Uterus (tissue), 2 donors: ENCODE results near the gene MAP2K7.

ENCODE experiments used
- CTCF ChIP-seq, 4 experiments: fragments of 200-600 bp in 2 of 4; fragments of 450-650 bp in 2 of 4; sonication (generic) in 2 of 4; IDR thresholded peaks; one replicate each; pipeline ENCODE4 v1.5.1; 2016 to 2019; ENCODE audit warnings: antibody characterized with exemption in 4 of 4, mild to moderate bottlenecking in 2 of 4, moderate library complexity in 1 of 4
- POLR2A ChIP-seq, 2 donors: fragments of 450-650 bp; IDR thresholded peaks; one replicate each; pipeline ENCODE4 v1.6.1; 2016; ENCODE audit warnings: antibody characterized with exemption in 2 of 2, mild to moderate bottlenecking in 1 of 2, moderate library complexity in 1 of 2

GRCh38 chr19:7942981-7943443 is 39.3 kb downstream of the MAP2K7 start:
- TF ChIP-seq CTCF (IDR thresholded peaks at IDR 0.05) (no peak), POLR2A (IDR thresholded peaks at IDR 0.05) (no peak)
